Subcutaneous adipose tissue (tissue), 4 donors: Measurements from ENCODE around the gene YPEL3. TPM values are rescaled to one million over a fixed set of nuclear protein-coding genes. Genes with fewer than 3 reads are reported as not detected.

Experiments
- total RNA-seq, 4 donors: library from RNA; depleted of rRNA; stranded (reverse); fragments of >200 nt; gene quantifications; one replicate each; pipeline ENCODE4 v1.1.0, GENCODE V29; 2016
- TF ChIP-seq, protein P1 (sequence below): fragments of 450-650 bp; IDR thresholded peaks from one replicate; pipeline ENCODE4 v1.5.1; 2016; ENCODE audit warnings: low read depth, mild to moderate bottlenecking, control low read depth, antibody characterized with exemption, moderate library complexity

YPEL3 gene
- total RNA-seq, 4 donors from 2014 or later = 54.8 to 105 (median 96.5) TPM

DNA sequence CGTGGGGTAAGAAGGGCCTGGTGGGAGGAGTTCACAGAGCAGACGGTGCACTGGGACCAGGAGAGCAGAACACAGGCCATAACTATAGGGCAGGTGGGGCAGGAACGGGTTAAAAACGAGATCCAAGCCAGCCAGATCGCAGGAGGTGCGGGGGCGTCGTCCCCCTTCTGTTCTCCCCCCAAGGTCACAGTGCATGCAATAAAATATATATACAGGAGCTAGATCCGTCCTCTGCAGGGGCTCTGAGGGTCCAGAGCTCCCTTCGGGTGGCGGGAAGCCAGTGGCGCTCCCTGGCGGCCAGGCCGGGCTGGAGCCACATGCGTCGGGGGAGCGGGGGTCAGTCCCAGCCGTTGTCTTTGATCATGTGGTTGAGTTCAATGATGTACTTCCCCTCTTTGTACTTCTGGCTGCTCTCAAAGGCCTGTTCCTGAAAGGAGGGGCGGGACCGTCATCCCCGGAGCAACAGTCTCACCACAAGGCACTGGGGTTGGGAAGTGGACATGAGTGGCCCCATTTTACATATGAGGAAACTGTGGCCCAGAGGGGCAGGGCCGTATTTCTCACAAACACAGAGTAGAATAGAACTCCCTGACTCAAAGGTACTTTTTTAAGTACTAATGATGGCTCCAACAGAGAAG lies 3.5 kb downstream of the YPEL3 start:
- TF ChIP-seq, protein P1, sequence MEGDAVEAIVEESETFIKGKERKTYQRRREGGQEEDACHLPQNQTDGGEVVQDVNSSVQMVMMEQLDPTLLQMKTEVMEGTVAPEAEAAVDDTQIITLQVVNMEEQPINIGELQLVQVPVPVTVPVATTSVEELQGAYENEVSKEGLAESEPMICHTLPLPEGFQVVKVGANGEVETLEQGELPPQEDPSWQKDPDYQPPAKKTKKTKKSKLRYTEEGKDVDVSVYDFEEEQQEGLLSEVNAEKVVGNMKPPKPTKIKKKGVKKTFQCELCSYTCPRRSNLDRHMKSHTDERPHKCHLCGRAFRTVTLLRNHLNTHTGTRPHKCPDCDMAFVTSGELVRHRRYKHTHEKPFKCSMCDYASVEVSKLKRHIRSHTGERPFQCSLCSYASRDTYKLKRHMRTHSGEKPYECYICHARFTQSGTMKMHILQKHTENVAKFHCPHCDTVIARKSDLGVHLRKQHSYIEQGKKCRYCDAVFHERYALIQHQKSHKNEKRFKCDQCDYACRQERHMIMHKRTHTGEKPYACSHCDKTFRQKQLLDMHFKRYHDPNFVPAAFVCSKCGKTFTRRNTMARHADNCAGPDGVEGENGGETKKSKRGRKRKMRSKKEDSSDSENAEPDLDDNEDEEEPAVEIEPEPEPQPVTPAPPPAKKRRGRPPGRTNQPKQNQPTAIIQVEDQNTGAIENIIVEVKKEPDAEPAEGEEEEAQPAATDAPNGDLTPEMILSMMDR = no peak

DNA sequence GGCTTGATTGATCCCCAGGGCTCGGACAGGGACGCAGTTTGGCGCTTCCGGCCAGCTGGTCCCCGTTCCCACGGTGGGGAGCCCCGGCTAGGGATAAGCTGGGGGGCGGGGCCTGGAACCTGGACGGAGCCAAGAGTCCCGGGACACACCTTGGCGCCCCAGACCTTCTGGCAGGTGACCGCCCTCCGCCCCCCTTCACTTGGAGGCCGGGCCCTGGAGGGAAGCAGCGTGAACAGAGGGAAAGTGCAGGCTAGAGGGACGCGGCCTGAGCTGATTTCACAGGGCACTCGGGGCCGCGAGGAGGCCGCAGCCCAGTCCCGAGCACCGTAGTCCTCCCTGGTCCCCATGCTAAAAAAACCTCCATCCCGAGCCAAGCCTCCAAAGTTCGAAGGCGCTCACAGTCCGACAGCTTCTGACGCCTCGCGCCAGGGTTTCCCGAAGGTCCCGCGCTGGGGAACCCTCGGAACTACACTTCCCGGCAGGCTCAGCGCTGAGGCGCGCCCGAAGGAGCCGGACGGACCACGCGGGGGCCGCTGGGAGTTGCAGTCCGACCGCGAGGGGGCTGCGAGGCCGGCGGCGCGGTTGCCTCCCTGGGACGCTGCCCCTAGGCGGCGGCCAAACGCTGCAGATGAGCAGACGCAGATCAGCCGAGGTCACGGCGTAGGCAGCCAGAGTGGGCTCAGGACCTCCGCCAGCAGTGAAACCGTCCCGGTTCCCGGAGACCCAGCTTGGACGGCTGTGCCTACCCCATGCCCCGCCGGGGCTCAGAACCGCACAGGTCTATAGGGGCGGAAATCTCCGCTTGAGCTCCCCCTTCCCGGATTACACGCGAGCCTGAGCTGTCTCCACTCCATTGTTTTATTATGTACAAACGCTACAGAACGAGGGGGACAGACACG lies 4.3 kb downstream of the YPEL3 start, which contains the start of gene TBX6:
Gene TBX6, minus strand, starts transcription at position 451 of the 899 bp plus-strand sequence. CDS start 731 bp downstream, outside the sequence.
- TF ChIP-seq, protein P1 = no peak

DNA sequence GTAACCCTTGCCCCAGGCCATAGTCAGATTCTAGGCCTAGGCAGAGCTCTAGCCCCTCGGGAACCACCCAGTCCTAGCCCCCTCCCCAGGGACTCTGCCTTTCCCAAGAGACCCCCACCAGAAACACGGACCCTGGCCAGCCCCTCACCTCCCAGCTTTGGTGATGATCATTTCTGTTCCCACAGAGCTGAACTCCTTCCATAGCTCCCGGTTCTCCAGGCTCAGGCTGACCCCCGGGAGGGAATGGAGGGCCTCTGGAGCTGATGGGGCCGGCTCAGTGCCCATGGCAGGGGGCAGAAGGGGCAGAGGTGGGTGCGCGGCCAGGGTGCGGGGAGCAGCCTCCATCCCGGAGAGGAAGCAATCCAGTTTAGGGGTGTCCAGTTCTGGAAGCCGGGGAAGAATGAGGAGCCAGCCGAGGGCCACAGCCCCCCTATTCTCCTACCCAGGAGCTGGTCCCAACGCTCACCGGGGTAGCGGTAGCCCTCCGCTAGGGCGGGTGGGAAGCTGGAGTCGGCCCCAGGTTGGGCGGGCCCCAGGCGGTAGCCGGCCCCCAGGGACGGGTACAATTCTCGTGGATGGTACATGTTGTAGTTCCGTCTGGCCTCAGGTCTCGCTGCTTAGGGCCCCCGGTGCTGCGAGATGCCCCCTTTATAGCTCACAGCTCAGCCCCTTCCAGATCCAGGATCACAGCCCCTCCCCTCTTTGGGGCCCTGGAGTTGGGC lies 5.2 kb downstream of the YPEL3 start:
- TF ChIP-seq, protein P1 = no peak

DNA sequence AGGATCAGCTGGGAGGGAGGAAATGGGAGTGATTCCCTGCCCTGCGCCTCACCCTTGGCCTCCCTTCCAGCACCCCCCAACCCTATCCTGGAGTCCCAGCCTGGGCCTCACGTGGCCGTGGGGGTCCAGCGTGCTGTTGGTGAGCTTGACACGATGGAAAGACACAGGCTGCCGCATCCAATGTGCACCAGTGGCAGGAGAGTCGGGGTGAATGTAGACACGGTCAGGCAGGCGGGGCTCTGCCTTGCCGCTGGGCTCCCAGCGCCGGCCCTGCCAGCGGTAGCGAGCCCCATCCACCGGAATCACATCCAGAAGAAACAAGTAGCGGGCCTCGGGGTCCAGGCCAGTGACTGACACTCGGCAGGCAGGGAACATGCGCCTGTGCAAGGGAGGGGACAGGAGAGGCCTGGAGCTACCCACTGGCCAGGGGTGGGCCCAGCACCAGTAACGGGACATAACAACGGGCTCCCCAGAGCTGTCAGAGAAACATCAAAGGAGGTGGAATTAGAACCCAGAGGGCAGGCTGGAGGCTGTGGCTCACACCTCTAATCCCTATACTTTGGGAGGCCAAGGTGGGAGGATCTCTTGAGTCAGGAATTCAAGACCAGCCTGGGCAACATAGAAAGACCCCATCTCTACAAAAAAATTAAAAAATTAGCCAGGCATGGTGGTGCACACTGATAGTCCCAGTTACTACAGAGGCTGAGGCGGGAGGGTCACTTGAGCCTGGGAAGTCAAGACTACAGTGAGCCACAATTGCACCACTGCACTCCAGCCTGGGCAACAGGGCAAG lies 7.0 kb downstream of the YPEL3 start:
- TF ChIP-seq, protein P1 = no peak

DNA sequence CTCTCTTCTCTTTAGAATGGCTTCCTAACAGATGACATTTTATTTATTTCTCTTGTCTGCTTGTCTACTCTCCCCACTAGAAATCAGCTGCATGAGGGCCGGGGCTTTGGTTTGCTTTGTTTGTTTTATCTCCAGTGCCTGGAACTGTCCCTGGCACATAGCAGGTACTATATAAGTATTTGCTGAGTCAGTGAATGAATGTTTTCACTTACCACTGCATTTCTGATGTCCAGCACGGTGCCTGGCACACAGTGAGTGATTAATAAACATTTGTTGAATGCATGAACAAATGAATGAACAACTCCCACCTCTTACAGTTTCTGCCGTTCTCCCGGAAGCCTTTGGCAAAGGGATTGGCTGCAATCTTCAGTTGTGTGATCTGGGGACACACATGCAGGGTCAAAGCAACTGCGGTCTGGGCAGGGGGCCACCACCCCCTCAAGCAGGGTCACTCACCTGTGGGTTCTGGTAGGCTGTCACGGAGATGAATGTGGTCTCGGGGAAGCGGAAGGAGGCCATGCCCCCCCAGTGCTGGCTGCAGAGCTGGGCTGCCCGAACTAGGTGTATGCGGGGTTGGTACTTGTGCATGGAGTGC lies 7.7 kb downstream of the YPEL3 start:
- TF ChIP-seq, protein P1 = no peak

DNA sequence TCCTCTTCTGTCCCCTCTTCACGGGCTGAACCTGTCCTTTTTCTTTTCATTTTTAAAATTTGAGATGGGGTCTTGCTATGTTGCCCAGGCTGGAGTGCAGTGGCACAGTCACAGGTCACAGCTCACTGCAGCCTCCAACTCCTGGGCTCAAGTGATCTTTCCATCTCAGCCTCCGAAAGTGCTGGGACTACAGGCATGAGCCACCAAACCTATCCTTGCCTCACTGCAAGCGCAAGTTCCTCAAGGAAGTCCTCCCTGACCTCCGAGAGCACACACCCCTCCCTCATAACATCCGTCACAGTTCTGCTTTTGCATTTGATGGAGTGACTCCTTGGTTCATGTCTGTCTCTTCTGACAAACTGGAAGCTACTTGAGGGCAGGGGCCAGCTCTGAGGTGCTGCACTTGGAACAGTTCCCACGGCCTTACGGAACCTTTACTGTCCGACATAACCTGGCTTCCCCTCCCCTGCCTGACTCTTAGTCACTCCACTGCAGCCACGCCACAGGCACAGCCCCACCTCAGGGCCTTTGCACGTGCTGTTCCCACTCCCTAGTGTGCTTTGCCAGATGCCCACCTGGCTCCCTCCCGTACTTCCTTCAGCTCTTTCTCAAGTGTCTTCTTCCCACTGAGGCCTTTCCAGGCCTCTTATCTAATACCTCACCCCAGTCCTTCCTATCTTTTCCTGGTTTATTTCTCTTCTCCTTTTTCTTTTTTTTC lies 8.7 kb downstream of the YPEL3 start:
- TF ChIP-seq, protein P1 = no peak
